ENCODE data around the gene TMEM233. TPM values are rescaled to one million over a fixed set of nuclear protein-coding genes. Genes with fewer than 3 reads are reported as not detected.

The TMEM233 gene
- total and polyA plus RNA-seq, 10 of the 15 experiments (the other 5 are each of a cell fraction or from before 2014, with no cell fraction given): not detected

- POLR2A ChIA-PET: no interaction called here
- BruUV-seq (replicated peaks): no TSS peak
- intact Hi-C loops (cut with micrococcal nuclease; ENCODE audit: unreplicated experiment): no loop called here
Measured at GRCh38 chr12:119574255-119574654, 19.3 kb upstream of the TMEM233 start.

More at GRCh38 chr12:119574255-119574654, 19.3 kb upstream of the TMEM233 start:
- DNase-seq (ENCODE audit: low read depth, low spot score) (no peak), FAIRE-seq (no peak), ATAC-seq (no peak)
- Histone ChIP-seq H3K4me1 (ENCODE audit: control insufficient read depth, insufficient read depth, low read length) (no peaks in the 10 kb centered on the region), H3K4me2 (ENCODE audit: control insufficient read depth, insufficient read depth) (no peak overlapping the region), H2AFZ (ENCODE audit: control insufficient read depth, low read depth, low read length) (no peak overlapping the region), H3K27ac (ENCODE audit: control insufficient read depth, insufficient read depth) (no peak overlapping the region), H3K9me3 (replicated peaks; ENCODE audit: control insufficient read depth, insufficient read depth, low read length) (no peaks in the 10 kb centered on the region), H4K20me1 (ENCODE audit: control insufficient read depth, insufficient read depth) (no peaks in the 10 kb centered on the region), H3K4me3 (no peak overlapping the region), H3K36me3 (ENCODE audit: control insufficient read depth in 2 of 2, insufficient read depth in 2 of 2, low read length in 1 of 2) (no peaks in the 10 kb centered on the region), H3K9ac (ENCODE audit: control insufficient read depth, insufficient read depth, low read length) (no peak overlapping the region), H3K79me2 (ENCODE audit: control insufficient read depth, insufficient read depth, low read length) (no peaks in the 10 kb centered on the region), H3K27me3 (replicated peaks in 1 of 2; ENCODE audit: control insufficient read depth in 2 of 2, insufficient read depth in 2 of 2, low read length in 1 of 2) (no peaks in the 10 kb centered on the region)
- ChIA-PET CTCF (no interaction called here), SMC1A (ENCODE audit: uncharacterized antibody, unreplicated experiment) (no interaction called here), RAD21 (ENCODE audit: unreplicated experiment) (no interaction called here)
- 0% methylated on average over 1 of the region's 1 CpG for WGBS (ENCODE audit: insufficient coverage, insufficient replicate concordance, low lambda C conversion rate, missing lambda C conversion rate)
- in situ Hi-C loops (cut with MboI): no loop called here
- TF ChIP-seq HDAC2 (IDR thresholded peaks at IDR 0.05) (no peak), KDM1A (IDR thresholded peaks at IDR 0.05; ENCODE audit: borderline replicate concordance) (no peak), ZBED1 (IDR thresholded peaks at IDR 0.05; ENCODE audit: borderline replicate concordance) (no peak), ESRRA (IDR thresholded peaks at IDR 0.05; ENCODE audit: low read length) (no peak), ATF3 (IDR thresholded peaks at IDR 0.05; ENCODE audit: borderline replicate concordance, extremely low read depth, low read depth, low read length) (no peak), TARDBP (IDR thresholded peaks at IDR 0.05; ENCODE audit: borderline replicate concordance) (no peak), RAD51 (IDR thresholded peaks at IDR 0.05) (no peak), JUNB (IDR thresholded peaks at IDR 0.05) (no peak), STAT1 (conservative IDR thresholded peaks at IDR 0.05) (no peak), SIN3A (IDR thresholded peaks at IDR 0.05; ENCODE audit: low read depth, low read length) (no peak), POLR2A (IDR thresholded peaks at IDR 0.05; ENCODE audit: low read depth, low read length) (no peak), ZBTB11 (CRISPR knock-in tag; IDR thresholded peaks at IDR 0.05) (no peak)
- TF ChIP-seq, protein P1, sequence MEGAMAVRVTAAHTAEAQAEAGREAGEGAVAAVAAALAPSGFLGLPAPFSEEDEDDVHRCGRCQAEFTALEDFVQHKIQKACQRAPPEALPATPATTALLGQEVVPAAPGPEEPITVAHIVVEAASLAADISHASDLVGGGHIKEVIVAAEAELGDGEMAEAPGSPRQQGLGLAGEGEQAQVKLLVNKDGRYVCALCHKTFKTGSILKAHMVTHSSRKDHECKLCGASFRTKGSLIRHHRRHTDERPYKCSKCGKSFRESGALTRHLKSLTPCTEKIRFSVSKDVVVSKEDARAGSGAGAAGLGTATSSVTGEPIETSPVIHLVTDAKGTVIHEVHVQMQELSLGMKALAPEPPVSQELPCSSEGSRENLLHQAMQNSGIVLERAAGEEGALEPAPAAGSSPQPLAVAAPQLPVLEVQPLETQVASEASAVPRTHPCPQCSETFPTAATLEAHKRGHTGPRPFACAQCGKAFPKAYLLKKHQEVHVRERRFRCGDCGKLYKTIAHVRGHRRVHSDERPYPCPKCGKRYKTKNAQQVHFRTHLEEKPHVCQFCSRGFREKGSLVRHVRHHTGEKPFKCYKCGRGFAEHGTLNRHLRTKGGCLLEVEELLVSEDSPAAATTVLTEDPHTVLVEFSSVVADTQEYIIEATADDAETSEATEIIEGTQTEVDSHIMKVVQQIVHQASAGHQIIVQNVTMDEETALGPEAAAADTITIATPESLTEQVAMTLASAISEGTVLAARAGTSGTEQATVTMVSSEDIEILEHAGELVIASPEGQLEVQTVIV (IDR thresholded peaks at IDR 0.05; ENCODE audit: borderline replicate concordance, partially characterized antibody): no peak
- TF ChIP-seq, protein P2, sequence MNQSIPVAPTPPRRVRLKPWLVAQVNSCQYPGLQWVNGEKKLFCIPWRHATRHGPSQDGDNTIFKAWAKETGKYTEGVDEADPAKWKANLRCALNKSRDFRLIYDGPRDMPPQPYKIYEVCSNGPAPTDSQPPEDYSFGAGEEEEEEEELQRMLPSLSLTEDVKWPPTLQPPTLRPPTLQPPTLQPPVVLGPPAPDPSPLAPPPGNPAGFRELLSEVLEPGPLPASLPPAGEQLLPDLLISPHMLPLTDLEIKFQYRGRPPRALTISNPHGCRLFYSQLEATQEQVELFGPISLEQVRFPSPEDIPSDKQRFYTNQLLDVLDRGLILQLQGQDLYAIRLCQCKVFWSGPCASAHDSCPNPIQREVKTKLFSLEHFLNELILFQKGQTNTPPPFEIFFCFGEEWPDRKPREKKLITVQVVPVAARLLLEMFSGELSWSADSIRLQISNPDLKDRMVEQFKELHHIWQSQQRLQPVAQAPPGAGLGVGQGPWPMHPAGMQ (IDR thresholded peaks at IDR 0.05; ENCODE audit: borderline replicate concordance): no peak

Data from GM12878 (cell line).